K562 treated with DMSO at 1 percent for 48 hours (cell line): ENCODE measurements around the gene BCS1L. TPM values are rescaled to one million over a fixed set of nuclear protein-coding genes. Genes with fewer than 3 reads are reported as not detected.

Source experiments
- total RNA-seq: library from RNA; unstranded; fragments of 300-600 nt; gene quantifications from 2 replicates; pipeline ENCODE4 v1.2.3, GENCODE V29; 2022; ENCODE audit warnings: low replicate concordance; ENCODE audit errors: extremely low read depth

Gene BCS1L
- total RNA-seq = not detected in 2 replicates

DNA sequence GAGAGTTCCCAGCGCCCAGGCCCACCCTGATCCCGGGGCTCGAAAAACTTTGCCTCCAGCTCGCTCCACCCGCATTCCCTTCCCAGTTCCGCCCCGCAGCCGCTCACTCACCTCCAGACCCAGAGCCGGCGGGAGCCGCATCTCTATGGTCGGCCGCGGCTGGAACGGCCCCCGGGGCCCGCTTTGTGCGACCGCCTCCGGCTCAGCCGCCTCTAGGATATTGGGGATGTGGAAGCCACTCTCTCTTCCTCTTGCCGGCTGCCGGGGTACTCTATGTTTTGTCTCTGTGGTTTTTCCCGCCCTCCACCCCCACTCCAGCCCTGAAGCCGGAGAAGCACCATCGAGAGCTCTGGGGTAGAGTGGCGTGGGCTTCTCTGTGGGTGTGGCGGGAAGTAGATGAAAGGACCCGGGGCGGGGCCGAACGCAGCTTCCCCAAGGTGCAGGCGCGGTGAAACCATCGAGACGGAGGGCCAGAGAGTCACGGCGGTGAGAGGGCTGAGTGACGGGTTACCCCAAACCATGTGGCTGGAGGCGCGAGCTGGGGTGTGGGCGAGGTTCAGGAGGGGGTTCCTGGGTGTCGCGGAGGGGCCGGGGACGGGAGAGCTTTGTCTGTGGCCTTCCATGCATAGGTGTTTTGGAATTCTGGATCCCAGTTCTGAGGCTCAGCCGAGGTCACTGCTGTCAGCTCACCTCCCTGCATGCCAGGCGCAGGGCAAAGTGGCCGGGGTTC is at the start of gene BCS1L, which contains the start of gene ZNF142:
Gene BCS1L (plus strand): TSS at position 426 of the 730 bp plus-strand sequence. CDS start 1,305 bp downstream, outside the sequence.
Gene ZNF142 (minus strand): TSS at position 366 of the 730 bp plus-strand sequence. CDS start 3,194 bp downstream, outside the sequence.

GRCh38 chr2:218671654-218672566 is 12.4 kb downstream of the BCS1L start, which contains the start of the genes RNF25 and STK36:
Gene RNF25, minus strand, starts transcription at chr2:218672002. Its CDS starts 32 bp downstream, at chr2:218671970.
Gene STK36, plus strand, starts transcription at chr2:218672086. Its CDS starts 744 bp downstream, at chr2:218672830.

GRCh38 chr2:218710687-218711549 is 51.4 kb downstream of the BCS1L start, which contains the start of gene TTLL4:
Gene TTLL4, plus strand, starts transcription at chr2:218710835. Its CDS starts 26,842 bp downstream, at chr2:218737677.

Other genes with a start within 250 kb of the BCS1L start
- gene VIL1, start 240.6 kb upstream of the BCS1L start, total RNA-seq = not detected in 2 replicates
- gene USP37, start 91.3 kb upstream of the BCS1L start, total RNA-seq = not detected in 2 replicates
- gene CNOT9, start 90.8 kb upstream of the BCS1L start, total RNA-seq = not detected in 2 replicates
- gene PLCD4, start 51.8 kb upstream of the BCS1L start, total RNA-seq = not detected in 2 replicates
- gene ZNF142, start 60 bp upstream of the BCS1L start, total RNA-seq = not detected in 2 replicates
- not detected in 2 replicates for gene RNF25, start 12.3 kb downstream of the BCS1L start, total RNA-seq
- not detected in 2 replicates for gene STK36, start 12.4 kb downstream of the BCS1L start, total RNA-seq
- not detected in 2 replicates for gene TTLL4, start 51.2 kb downstream of the BCS1L start, total RNA-seq
- gene CYP27A1, start 122.5 kb downstream of the BCS1L start, total RNA-seq = not detected in 2 replicates
- not detected in 2 replicates for gene PRKAG3, start 172.1 kb downstream of the BCS1L start, total RNA-seq
- gene WNT6, start 200.1 kb downstream of the BCS1L start, total RNA-seq = not detected in 2 replicates
- gene WNT10A, start 221.2 kb downstream of the BCS1L start, total RNA-seq = not detected in 2 replicates